GM04504 (cell line): Measurements from ENCODE around the gene PNMA6F.

Source experiments
- DNase-seq: peaks from one replicate; pipeline ENCODE4 v3.0.0-alpha.2; 2012; ENCODE audit warnings: low read depth

PNMA6F gene

DNA sequence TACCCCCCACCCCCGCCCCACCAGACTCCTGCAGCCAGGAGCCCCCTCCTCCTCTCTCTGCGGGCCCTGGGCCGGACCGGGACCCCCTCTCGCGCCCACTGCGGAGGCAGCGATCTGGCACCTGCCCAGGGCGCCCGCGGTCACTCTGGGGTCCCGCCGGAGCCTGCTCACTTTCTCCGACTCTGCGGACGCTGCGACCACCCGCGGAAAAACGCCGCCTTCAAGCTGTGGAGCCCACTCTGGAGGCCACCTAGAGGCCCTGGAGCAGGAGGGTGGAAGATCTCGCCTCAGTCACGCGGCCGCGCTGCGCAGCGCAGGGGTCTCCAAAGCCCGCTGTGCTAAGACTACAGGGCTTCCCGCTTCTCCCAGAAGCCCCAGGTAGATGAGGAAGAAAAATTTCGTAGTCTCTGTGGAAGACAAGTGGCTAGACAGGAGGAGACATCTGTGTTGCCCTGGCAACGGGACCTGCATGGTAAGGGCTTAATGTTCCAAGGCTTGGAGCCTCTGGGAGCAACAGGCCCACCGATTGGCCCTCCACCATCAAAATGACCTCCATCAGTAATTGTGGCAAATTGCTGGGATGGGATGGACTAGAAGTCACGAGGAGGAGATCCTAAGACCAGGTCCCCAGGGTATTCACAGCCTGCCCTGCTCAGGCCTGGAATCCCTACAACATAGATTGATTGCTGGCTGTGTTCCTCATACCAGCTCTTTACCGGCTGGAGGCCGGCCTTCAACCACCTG, at the start of gene PNMA6F:
PNMA6F (minus strand) TSS at position 387 of the 744 bp plus-strand sequence. CDS start 1,093 bp downstream, outside the sequence.
- DNase-seq = no peak

DNA sequence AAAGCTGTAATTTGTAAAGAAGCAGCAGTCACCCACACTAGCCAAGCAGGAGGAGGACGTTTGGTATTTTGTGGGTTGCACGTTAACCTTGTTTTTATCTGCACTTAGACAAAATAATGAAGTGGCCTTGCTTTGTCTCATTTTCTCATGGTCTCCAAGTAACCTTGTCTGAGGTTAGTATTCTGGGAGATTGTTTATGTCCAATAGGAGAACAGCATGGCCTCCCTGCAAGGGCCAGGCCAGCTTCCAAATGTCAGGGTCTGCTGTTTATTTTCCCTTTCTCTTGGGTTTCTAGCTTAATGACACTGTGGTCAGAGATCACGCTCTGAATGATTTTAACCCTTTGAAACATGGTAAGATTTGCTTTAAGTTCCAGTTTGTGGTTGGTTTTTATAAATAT, 49.7 kb upstream of the PNMA6F start:
- DNase-seq = no peak

DNA sequence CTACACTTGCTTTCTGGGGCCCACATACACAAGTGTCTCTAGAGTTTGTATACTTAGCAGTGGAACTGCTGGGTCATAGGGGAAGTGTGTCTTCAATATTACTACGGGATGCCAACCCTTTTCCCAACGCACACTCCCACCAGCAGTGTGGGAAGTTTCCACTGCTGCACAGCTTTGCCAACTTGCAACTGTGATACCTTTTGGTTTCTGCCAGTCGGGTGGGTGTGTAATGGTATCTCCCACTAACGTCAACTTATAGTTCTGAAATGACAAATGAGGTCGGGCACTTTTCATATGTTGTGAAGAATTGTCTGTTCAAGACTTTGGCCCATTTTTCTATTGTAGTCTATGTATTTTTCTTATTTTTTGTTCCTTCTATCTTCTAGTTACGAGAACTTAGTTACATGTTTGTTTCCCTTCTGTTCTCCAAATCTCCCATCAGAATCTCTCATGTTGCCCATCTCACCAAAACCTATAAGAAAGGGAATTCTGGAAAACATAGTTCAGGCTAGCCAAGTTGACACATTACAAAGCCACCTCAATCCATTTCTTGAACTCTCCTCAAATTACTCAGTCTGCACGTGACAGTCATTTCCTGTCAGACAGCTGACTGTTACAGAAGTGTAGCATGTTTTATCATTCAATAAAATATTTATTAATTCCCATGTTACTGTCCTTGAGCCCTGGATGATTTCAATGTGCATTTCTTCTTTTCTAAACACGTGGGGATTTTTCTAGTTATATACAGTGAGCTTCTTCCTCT, 48.9 kb upstream of the PNMA6F start:
- DNase-seq = no peak

DNA sequence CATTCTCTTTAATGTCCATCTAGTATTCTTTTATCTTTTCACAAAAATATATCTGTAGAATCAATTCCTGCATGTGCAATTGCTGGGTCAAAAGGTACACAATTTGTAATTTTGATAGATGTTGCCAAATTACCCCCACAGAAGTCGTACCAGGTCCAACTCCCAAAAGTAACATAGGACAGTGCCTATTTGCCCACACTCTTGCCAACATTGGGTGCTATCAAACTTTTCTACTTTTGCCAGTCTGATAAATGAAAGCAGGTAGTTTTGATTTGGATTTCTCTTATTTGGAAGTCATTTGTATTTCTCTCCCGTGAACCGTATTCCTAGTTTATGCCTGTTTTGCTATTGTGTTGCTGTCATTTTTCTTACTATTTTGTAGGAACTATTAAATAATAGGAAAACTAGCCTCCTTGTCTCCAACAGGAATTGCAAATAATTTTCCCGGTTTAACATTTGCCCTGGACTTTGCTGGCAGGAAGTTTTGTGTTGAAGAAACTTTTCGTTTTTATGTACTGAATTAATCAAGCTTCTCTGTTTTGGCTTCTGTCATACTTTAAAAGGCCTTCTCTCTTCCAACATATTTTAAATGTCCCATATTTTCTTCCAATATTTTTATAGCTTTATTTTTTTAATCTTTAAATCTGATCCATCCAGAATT, 45.4 kb upstream of the PNMA6F start:
- DNase-seq = no peak

DNA sequence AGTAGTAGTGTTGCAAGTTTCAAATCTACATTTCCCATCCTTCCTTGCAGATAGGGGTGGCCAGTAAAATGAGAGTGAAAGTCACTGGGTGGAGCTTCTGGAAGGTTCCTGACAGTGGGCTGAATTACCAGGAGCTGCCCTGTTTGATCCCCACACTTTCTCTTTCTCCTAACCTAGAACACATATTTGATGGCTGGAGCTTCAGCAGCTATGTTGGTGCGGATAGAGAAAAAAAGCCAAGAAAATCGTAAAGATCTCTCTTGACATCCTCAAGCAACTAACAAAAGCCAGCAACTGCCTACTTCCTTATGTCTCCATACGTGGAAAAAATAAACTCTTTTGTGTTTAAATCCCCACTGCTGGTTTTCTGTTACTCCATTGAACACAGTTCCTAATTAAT, 44.6 kb upstream of the PNMA6F start:
- DNase-seq = no peak

DNA sequence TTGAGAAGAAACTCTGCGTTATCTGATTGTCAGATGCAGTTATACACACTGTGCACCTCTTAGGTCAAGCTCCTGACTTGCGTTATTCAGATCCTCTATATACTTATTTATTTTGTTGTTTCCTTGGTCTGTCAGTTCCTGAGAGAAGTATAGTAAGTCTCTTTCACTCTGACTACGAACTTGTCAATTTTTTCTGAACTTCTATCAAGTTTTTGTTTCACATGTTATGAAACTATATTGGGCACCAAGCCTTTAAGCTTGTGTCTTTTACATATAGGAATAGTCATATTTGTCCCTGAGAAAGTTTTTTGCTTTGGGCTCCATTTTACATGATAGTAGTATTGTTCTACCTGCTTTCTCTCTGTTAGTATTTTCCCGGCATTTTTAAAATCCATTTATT, 44.1 kb upstream of the PNMA6F start:
- no peak for DNase-seq

DNA sequence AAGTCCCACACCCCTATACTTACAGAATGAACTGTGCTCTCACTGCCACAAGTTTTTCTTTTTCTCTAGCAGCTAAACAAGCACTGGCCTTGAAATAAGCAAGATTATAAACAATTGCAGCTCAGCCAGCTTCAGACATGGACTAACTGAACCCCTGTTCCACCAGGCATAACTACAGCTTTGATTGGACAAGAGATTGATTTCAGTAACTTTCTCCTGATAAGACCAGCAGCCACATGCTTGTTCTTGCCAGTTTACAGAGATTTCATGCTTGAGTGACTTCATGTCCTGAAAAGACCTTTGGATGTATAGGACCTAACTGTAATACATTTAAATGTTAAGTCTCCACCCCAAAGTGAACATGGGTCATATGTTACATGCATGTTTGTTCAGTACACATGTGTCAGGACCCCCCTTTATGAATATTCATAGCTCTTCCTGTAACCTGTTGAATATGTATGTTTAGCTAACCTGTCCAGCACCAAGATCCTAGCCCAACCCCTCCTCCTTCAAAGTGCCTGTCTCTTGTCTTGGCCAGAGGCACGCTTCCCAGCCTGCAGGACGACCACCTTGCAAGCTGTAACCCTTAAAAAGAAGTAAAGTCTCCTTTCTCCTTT, 40.3 kb upstream of the PNMA6F start:
- DNase-seq = no peak

DNA sequence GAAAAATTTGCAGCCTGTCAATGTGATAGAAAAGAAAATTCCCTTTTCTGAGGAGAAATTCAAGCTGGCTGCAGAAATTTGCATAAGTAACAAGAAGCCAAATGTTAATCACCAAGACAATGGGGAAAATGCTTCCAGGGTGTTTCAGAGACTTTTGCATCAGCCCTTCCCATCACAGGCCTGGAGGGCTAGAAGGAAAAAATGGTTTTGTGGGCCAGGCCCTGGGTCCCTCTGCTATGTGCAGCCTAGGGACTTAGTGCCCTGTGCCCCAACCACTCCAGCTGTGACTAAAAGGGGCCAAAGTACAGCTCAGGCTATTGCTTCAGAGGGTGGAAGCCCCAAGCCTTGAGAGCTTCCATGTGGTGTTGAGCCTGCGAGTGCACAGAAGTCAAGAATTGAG, 36.3 kb upstream of the PNMA6F start:
- no peak for DNase-seq

DNA sequence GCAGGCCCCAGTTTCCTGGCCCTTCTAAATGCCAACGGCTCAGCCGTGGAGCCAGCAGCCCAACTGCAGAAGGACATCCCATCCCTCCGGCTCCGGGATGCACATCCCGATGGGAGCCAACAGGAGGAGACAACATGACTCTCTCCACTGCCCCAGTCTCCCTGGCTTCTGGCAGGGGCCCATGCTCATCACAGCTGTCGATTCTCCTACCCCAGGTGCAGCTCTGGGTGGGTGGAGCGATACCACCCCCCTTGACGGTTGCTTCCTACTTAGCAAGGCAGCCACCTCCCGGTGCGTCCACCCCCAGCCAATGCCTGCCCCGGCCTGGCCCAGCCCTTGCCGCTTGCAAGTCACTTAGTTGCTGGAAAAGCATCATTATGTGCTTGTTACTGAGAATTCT, 31.8 kb upstream of the PNMA6F start:
- DNase-seq = no peak

DNA sequence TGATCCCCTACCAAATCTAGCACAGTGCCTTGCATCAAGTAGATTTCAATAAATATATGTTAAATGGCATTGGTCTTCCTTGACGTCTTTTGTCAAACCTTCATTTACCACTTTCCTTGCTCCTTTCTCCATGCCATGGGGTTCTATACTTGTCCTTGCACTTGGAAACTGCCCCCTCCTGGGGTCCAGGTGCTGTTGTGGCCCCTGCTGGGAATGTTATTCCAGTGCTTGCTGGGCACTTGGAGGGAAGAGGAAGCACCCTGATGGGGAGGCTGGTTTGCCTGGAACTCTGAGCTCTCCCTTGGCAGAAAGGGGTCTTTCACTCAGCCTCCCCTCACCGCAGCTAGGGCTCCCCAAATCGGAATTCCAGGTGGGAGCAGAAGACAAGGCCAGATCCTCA, 31.3 kb upstream of the PNMA6F start:
- no peak for DNase-seq

DNA sequence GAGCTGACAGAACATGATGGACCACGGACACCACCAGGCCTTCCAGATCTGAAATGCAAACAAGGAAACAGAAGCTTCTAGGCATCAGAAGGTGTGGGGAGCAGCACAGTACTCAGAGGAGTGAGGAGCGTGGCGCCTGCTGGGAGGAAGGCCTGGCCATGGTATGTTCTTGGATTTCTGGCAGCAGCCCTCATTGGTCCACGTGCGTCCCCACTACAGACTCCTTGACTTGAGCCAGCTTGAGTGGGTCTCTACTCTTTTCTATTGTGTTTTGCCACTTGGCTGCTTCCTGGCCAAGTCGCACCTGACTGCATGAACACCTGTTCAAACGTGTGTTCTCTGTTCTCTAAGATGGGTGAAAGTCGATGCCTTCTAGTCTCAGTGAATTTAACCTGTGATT, 30.4 kb upstream of the PNMA6F start:
- no peak for DNase-seq

DNA sequence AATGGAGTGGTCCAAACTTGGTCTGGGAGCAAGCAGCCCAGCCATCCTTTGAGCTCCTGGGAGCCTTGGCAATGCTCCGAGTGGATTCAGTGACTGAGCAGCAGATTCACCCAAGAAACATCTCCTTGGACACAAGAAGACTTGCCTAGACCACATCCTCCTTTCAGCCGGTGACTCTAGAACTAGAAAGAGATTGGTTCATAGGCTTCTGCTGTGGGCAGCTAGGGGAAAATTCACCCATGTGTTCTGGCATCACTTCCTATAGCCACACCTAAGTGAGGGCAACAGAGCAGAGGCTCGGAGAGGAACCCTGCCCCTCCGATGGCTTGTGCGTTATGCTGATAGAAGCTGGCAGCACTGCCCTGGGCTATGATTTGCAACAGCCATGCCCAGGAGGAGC, 28.4 kb upstream of the PNMA6F start:
- no peak for DNase-seq

DNA sequence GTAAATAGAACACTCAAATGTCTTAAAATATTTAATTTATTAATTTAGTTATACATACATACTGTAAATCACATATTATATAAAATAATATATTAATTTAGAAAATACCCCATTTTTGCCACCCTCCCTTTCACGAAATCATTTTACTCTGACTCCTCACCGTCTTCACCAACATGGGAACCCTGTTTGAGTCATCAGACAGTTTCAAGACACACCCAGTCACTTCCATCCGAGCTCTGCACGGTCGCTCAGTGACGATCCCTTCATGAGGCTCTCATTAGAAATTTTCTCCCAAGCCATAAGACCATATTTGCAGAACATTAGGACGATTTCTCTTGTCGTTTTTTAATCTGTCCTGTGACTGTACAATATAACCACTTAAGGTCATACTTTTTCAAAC, 26.9 kb upstream of the PNMA6F start:
- no peak for DNase-seq

DNA sequence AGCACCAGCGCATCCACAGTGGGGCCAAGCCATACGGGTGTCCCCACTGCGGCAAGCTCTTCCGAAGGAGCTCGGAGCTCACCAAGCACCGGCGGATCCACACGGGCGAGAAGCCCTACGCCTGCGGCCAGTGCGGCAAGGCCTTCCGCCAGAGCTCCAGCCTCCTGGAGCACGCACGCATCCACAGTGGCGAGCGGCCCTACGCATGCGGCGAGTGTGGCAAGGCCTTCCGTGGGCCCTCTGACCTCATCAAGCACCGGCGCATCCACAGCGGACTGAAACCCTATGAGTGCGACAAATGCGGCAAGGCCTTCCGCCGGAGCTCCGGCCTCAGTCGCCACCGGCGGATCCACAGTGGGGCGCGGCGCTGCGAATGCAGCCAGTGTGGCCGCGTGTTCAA, 26.0 kb upstream of the PNMA6F start:
- no peak for DNase-seq

DNA sequence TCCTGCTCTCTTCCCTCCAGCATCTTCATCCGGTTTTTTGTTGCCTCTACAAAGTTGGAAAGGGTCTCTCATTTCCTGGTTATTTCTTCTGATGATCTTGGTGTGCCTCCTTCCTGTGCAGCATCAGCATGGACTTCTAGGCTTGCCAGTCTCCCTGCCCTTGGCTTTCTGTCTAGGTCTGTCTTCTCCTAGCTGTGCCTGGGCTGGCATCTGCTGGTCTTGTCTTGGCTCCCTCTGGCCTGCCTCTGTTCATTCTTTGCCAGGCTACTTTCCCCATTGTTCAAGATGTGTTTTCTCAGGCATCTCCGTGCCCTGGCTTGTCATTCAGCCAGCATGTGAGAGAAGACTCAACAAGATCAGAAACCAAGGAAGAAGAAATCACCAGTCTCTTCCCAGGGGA, 22.1 kb upstream of the PNMA6F start:
- no peak for DNase-seq

DNA sequence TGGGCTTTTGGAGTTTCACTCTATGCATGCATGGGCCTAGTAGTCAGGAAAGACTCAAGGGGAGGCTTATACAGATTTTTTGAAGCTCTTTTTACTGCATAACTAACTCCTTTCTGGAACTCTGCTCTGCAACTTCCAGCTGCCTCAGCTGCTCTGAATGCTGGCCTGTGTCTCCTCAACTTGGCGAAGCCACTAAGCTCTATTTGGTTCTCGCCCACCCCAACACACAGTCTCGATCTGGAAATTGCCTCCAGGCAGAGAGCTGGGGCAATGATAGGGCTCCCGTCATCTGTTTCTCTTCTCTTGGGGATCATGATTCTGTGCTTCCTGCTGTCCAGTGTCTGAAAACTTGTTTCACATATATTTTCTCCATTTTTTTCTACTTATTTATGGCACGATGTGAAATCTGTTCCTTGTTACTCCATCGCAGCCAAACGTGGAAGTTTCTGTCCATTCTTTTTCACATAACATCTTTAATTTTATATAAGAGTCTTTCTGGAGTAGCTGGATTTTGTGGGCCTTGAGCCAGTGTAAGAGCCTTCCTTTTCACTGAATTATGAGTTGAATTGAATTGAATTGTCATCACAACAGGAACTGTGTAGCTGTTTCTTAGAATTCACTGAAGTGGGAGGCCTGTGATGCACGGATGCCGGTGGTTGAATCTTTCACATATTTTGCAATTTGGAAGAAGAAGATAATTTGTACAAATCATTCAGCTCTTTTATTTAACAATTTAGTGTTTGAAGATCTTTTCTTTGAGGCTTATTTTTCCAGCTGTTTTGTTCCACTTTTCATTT, 21.4 kb upstream of the PNMA6F start:
- no peak for DNase-seq

DNA sequence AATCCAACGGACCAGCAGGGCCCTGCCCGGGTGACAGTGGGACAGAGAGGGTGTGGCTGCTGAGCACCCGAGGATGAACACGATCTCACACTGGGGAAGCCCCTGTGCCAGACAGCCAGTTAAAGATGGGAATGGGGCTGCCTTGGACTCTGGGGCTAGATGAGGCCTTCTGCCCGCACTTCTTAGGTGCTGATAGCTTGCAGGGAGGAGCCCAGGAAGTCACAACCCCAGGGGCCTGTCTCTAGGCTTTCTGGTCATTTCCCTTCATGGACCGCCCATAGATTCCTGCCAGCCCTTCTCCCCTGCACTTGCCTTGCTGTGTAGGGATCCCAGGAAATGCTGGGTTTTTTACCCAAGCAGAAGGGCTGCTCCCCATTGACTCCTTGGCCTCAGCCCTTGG, 18.5 kb upstream of the PNMA6F start:
- DNase-seq = no peak

DNA sequence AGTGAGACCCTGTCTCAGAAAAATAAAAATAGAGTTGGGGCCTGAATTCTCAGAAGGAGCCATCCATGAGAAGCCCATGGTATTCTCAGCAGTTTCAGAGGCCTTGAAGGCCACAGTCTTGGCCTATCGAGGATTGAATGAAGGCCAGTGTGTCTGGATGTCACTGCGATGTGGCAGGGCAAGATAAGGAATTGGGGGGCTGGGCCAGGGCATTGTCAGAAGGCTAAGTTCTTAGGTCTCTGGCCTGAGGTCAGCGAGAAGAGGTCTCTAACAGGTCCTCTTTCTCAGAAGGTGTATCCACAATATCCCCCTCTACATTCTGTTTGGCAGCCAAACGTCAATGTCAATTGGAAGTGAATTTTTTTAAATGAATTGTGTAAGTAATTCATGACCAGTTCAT, 18.1 kb upstream of the PNMA6F start:
- DNase-seq = no peak

DNA sequence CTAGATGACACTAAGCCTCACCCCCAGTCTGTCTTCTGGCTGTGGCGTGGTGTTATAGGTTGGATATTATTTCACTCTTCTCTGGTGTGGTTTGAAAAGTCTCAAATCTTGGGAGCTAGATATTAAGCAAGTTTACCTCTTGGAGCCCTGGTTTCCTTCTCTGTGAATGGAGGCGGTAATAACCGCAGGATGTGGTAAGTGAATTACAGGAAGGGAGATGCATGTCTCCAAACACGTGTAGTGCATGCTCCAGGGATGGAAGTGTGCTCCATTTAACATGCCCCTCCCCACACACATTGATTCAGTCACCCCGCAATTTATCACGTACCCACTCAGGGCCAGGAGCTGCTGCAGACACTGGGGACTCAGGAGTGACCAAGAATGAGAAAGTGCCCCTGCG, 17.3 kb upstream of the PNMA6F start:
- DNase-seq = no peak

DNA sequence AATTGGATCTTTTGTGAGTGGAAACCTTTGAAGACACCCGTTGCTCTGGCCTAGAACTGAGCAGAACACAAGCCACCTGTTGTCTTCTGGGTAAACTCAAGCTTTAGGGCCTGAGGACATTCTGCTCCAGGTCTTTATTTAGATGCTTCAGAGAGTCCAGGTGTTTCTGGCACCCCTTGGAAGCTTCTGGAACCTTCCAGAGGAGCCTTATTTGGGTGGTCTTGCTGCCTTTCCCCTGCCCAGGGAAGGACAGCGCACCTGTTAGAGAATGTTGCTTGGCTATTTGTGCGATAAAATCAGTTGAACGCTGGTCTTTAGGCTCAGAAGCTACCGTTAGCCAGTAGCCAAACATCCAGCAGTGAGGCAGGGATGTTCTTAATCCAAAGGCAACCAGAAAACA, 15.4 kb upstream of the PNMA6F start:
- DNase-seq = no peak

DNA sequence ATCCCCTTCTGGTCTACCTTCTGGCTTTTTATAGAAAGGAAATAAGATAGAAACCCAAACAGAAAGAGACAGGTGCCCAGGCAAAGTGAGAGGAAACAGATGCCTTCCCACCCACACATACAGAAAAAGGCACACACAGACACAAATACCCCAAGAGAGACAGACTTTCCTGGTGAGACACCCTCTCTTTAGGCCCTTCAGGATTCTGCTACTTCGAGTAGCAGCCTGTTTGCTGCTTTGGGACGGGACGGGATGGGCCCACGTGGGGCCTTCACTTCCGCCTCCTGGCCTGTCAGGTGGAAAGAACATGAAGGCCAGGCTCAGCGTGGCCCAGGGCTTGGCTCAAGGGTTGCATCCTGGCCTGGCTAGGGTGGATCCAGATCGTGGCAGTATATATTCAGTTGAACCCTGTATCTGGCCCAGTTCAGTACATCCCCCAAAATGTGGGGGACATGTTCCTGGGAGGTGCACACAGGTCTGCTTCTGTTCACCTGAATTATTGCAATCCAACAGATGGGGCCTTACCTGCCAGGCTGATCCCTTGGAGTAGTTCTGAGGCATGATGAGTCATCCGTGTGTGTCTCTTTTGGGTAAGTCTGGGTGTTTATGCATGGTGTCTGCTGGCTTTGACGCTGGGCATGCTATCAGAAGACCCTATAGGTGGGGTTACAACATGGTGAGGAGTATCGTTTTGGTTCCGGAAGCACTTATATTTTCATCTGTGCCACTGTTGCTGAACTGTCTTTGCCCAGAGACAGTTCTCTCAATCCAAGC, 14.7 kb upstream of the PNMA6F start:
- no peak for DNase-seq
